GM19099 (cell line): Measurements from ENCODE around the gene RBM10.

Experiments
- POLR2A ChIP-seq: IDR thresholded peaks from 3 replicates; pipeline ENCODE4 v1.6.1; 2011; ENCODE audit warnings: low read depth; ENCODE audit not compliant: insufficient read length; ENCODE audit errors: extremely low read depth

Gene RBM10

GRCh38 chrX:47170861-47171692, 26.1 kb downstream of the RBM10 start:
- TF ChIP-seq POLR2A = no peak

GRCh38 chrX:47171996-47172395, 27.0 kb downstream of the RBM10 start:
- TF ChIP-seq POLR2A = no peak

- TF ChIP-seq POLR2A = no peak
Measured at GRCh38 chrX:47172549-47172948, 27.5 kb downstream of the RBM10 start.

GRCh38 chrX:47172971-47173792, 28.2 kb downstream of the RBM10 start:
- TF ChIP-seq POLR2A = no peak

GRCh38 chrX:47174376-47174775, 29.4 kb downstream of the RBM10 start:
- TF ChIP-seq POLR2A = no peak

GRCh38 chrX:47174846-47175587, 30.0 kb downstream of the RBM10 start:
- TF ChIP-seq POLR2A = no peak

- TF ChIP-seq POLR2A = no peak
Measured at GRCh38 chrX:47175588-47175980, 30.6 kb downstream of the RBM10 start.

- no peak for TF ChIP-seq POLR2A
Measured at GRCh38 chrX:47176101-47176740, 31.2 kb downstream of the RBM10 start.

GRCh38 chrX:47177079-47177478, 32.1 kb downstream of the RBM10 start:
- no peak for TF ChIP-seq POLR2A

- no peak for TF ChIP-seq POLR2A
Measured at GRCh38 chrX:47178337-47178736, 33.3 kb downstream of the RBM10 start.

GRCh38 chrX:47179221-47179927, 34.4 kb downstream of the RBM10 start:
- no peak for TF ChIP-seq POLR2A

- no peak for TF ChIP-seq POLR2A
Measured at GRCh38 chrX:47179928-47180255, 34.9 kb downstream of the RBM10 start.

GRCh38 chrX:47180346-47180745, 35.3 kb downstream of the RBM10 start:
- TF ChIP-seq POLR2A = no peak

- TF ChIP-seq POLR2A = no peak
Measured at GRCh38 chrX:47181301-47181700, 36.3 kb downstream of the RBM10 start.
